ENCODE results near the gene ZNF184. TPM values are rescaled to one million over a fixed set of nuclear protein-coding genes. Genes with fewer than 3 reads are reported as not detected.

Gene ZNF184
- total RNA-seq, 1 experiment from 2014 or later = 10.2 TPM

- Histone ChIP-seq H3K9ac (ENCODE audit: low read length) (no peak overlapping the region), H2AFZ (ENCODE audit: low read length) (no peak overlapping the region), H3K4me2 (ENCODE audit: low read length) (no peak overlapping the region), H3K27ac (ENCODE audit: low read length) (no peak overlapping the region), H3K4me3 (ENCODE audit: low read length) (peak overlapping the region; percentile 27; the same call in 1 of the 2 replicates), H3K79me2 (ENCODE audit: low read length) (no peaks in the 10 kb centered on the region), H3K36me3 (ENCODE audit: low read depth, low read length) (peaks cover 96% of the 10 kb centered on the region), H3K9me3 (ENCODE audit: low read length) (peaks cover 89% of the 10 kb centered on the region), H4K20me1 (ENCODE audit: low read length) (no peaks in the 10 kb centered on the region), H3K9me2 (replicated peaks; ENCODE audit: low read length) (no peaks in the 10 kb centered on the region), H3K27me3 (ENCODE audit: low read length) (no peaks in the 10 kb centered on the region), H3F3A (ENCODE audit: low read length, unreplicated experiment) (no peaks in the 10 kb centered on the region), H3K4me1 (ENCODE audit: insufficient read depth, low read length) (no peaks in the 10 kb centered on the region)
- no peak for ATAC-seq
- ChIA-PET CTCF (no interaction called here), POLR2A (ENCODE audit: unreplicated experiment) (no interaction called here)
- DNase-seq = no peak
- TF ChIP-seq EZH2phosphoT487 (IDR thresholded peaks at IDR 0.05; ENCODE audit: borderline replicate concordance, low read length) (no peak), EZH2 (IDR thresholded peaks at IDR 0.05; ENCODE audit: low read length, unreplicated experiment) (no peak), CTCF (conservative IDR thresholded peaks at IDR 0.05; ENCODE audit: low read depth, low read length) (no peak)
- intact Hi-C loops (cut with micrococcal nuclease) = no loop called here
- TSS peak; percentile 3 for BruUV-seq (replicated peaks)
Measured at GRCh38 chr6:27451660-27452390, 21.1 kb downstream of the ZNF184 start.

GRCh38 chr6:27448456-27448855 is 24.4 kb downstream of the ZNF184 start:
- H3K9me2 ChIP-seq (replicated peaks; ENCODE audit: low read length) = no peaks in the 10 kb centered on the region
- H3K79me2 ChIP-seq (ENCODE audit: low read length) = no peaks in the 10 kb centered on the region
- H3K4me1 ChIP-seq (ENCODE audit: insufficient read depth, low read length) = no peaks in the 10 kb centered on the region
- H3F3A ChIP-seq (ENCODE audit: low read length, unreplicated experiment) = no peaks in the 10 kb centered on the region
- H3K9ac ChIP-seq (ENCODE audit: low read length) = no peak overlapping the region
- no peak overlapping the region for H3K4me3 ChIP-seq (ENCODE audit: low read length)
- TF ChIP-seq EZH2 (IDR thresholded peaks at IDR 0.05; ENCODE audit: low read length, unreplicated experiment) = no peak
- no peak for TF ChIP-seq EZH2phosphoT487 (IDR thresholded peaks at IDR 0.05; ENCODE audit: borderline replicate concordance, low read length)
- TF ChIP-seq CTCF (conservative IDR thresholded peaks at IDR 0.05; ENCODE audit: low read depth, low read length) = no peak
- BruUV-seq (replicated peaks) = no TSS peak
- peaks cover 63% of the 10 kb centered on the region for H3K9me3 ChIP-seq (ENCODE audit: low read length)
- ATAC-seq (no peak), DNase-seq (no peak)
- H2AFZ ChIP-seq (ENCODE audit: low read length) = no peak overlapping the region
- peaks cover 65% of the 10 kb centered on the region for H3K36me3 ChIP-seq (ENCODE audit: low read depth, low read length)
- H3K27me3 ChIP-seq (ENCODE audit: low read length) = no peaks in the 10 kb centered on the region
- intact Hi-C loops (cut with micrococcal nuclease) = no loop called here
- no peaks in the 10 kb centered on the region for H4K20me1 ChIP-seq (ENCODE audit: low read length)
- ChIA-PET CTCF (no interaction called here), POLR2A (ENCODE audit: unreplicated experiment) (no interaction called here)
- H3K4me2 ChIP-seq (ENCODE audit: low read length) = no peak overlapping the region
- no peak overlapping the region for H3K27ac ChIP-seq (ENCODE audit: low read length)

DNA sequence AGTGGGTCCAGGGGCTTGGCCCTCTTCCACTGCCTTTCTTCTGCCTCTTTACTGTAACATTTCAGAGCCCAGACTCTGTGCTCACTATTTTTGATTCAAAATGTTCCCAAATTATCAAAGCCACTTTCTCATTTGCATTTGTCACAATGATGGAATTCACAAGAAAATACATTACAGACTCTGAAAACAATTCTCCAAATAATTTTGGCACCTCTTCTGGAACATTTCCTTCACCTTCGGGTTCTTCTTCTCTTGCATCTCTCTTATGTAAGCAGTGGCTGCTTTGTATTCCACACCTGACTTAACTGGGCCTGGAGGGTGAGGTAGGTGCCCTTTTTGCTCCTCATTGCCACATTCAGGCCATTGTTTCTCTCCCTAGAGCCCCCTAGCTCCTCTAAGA is 30.0 kb downstream of the ZNF184 start:
- Histone ChIP-seq H3K9ac (ENCODE audit: low read length) (no peak overlapping the region), H3K4me3 (ENCODE audit: low read length) (no peak overlapping the region), H3K9me3 (ENCODE audit: low read length) (peaks cover 9% of the 10 kb centered on the region; the same call in 1 of the 2 replicates), H3K4me2 (ENCODE audit: low read length) (no peak overlapping the region), H3K4me1 (ENCODE audit: insufficient read depth, low read length) (no peaks in the 10 kb centered on the region), H4K20me1 (ENCODE audit: low read length) (no peaks in the 10 kb centered on the region), H3K27ac (ENCODE audit: low read length) (no peak overlapping the region), H3K27me3 (ENCODE audit: low read length) (no peaks in the 10 kb centered on the region), H2AFZ (ENCODE audit: low read length) (no peak overlapping the region), H3K79me2 (ENCODE audit: low read length) (no peaks in the 10 kb centered on the region), H3K36me3 (ENCODE audit: low read depth, low read length) (peaks cover 9% of the 10 kb centered on the region), H3K9me2 (replicated peaks; ENCODE audit: low read length) (no peaks in the 10 kb centered on the region), H3F3A (ENCODE audit: low read length, unreplicated experiment) (no peaks in the 10 kb centered on the region)
- CTCF ChIA-PET = interaction anchor here (0.5 kb wide), 1 partner anchor 116 kb away, joined by 3 read pairs; no protein-coding TSS in a partner anchor
- TF ChIP-seq CTCF (conservative IDR thresholded peaks at IDR 0.05; ENCODE audit: low read depth, low read length) (no peak), EZH2phosphoT487 (IDR thresholded peaks at IDR 0.05; ENCODE audit: borderline replicate concordance, low read length) (no peak), EZH2 (IDR thresholded peaks at IDR 0.05; ENCODE audit: low read length, unreplicated experiment) (no peak)
- intact Hi-C loops (cut with micrococcal nuclease) = no loop called here
- ATAC-seq (no peak), DNase-seq (no peak)
- no TSS peak for BruUV-seq (replicated peaks)
- POLR2A ChIA-PET (ENCODE audit: unreplicated experiment) = no interaction called here
